Stimulated activated CD4-positive, alpha-beta T cell treated with anti-CD3 and anti-CD28 coated beads, TNF-alpha, amount 100 ng/mL, for 24 hours (primary cell): ENCODE data around the gene RPL10A.
A peak's percentile ranks its signal among the peaks of the same experiment; 100 is the strongest.
"Not testable (repeated sequence)": the region's sequence is repeated elsewhere in the genome, so short reads cannot be mapped to it uniquely, and the experiment has no call there.

Source experiments
- DNase-seq, 3 experiments: peaks; one replicate each; pipeline ENCODE4 v3.0.0-alpha.2; 2020; ENCODE audit warnings: low read depth in 3 of 3

RPL10A gene

DNA sequence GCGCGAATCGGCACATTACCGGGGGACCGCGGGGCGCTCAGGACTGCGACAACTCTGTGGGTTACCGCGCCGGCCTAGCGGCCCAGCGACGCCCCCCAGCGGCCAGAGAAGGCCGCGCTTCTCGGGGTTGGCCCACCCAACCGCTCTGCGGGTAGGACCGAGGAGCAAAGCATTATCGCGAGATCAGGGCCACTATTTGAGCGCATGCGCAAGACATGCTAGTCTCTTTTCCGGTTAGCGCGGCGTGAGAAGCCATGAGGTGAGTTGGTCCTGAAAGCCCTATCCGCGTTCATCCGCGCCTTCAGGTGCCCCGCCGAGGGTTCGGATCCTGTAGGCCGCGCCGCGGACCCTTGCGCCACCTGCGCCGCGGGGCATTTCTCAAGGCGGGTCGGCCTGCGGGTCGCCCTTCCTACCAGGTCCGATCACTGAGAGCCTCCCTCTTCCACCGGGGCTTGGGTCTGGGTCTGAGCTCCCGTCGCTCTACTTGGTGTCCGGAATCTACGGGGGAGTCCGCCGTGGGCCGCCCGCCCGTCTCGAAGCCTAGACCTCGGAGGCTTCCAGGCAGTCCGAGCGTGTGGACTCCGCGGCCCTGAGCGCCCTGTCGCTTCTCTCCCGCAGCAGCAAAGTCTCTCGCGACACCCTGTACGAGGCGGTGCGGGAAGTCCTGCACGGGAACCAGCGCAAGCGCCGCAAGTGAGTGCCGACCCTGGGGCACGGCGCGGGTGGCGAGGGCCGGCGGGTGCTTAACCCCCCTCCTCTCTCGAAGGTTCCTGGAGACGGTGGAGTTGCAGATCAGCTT lies at the start of gene RPL10A:
TSS of gene RPL10A (plus strand) at position 221 of the 799 bp plus-strand sequence. CDS start at position 255, 34 bp downstream.
- peak; percentile 91 to 95 (median 94) for DNase-seq

DNA sequence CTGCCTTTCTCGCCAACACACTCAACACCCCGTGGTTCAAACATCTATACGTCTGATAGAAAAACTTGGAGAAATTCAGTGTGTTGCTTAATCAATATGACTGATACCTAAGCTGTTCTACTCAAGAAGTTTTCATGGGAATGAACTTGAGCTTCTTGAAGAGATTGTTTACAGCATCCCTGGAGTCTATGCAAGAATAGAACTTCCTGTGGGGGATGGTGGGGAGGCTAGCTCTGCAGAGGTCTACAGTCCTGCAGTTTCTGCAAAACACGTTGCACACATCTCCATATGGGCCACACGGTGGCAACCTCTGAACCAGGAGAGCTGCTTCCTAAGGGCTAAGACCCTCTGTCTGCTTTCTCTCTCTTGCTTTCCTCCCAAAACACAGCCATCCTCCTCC lies 48.8 kb upstream of the RPL10A start:
- no peak for DNase-seq

DNA sequence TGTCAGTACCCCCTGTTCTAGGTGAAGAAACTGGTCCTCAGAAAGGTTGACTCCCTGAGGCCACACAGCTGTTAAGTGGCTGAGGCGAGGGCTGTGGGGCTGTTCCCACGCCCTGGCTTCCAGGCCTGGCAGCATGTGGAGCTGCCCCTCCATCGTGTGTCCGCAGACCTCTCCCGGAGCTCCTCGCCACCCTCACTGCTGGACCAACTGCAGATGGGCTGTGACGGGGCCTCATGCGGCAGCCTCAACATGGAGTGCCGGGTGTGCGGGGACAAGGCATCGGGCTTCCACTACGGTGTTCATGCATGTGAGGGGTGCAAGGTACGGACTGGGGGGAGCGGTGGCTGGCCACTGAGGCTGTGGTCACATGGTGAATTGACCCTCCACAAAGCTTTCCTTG lies 48.2 kb upstream of the RPL10A start:
- no peak for DNase-seq

DNA sequence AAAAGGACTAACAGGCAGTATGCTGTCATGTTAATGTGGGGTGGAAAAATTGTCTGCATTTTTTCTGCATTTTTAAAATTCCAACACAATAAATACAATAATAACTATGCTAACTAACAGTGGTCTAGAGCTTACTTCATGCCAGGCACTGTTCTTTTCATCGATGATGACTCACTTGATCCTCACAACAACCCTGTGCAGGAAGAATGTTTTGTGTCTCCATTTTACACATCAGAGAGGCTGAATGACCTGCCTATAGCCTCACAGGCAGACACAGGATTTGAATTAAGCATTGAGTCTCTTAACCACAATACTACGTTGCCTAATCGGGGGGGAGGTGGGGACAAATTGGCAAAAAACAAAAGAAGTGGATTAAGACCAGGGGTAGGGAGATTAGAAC lies 42.9 kb upstream of the RPL10A start:
- DNase-seq, result no peak

DNA sequence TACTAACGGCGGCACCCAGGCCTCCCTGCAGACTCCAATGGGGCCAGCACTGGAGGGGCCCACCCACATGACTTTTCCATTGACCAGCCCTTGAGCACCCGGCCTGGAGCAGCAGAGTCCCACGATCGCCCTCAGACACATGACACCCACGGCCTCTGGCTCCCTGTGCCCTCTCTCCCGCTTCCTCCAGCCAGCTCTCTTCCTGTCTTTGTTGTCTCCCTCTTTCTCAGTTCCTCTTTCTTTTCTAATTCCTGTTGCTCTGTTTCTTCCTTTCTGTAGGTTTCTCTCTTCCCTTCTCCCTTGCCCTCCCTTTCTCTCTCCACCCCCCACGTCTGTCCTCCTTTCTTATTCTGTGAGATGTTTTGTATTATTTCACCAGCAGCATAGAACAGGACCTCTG lies 42.1 kb upstream of the RPL10A start:
- no peak for DNase-seq

DNA sequence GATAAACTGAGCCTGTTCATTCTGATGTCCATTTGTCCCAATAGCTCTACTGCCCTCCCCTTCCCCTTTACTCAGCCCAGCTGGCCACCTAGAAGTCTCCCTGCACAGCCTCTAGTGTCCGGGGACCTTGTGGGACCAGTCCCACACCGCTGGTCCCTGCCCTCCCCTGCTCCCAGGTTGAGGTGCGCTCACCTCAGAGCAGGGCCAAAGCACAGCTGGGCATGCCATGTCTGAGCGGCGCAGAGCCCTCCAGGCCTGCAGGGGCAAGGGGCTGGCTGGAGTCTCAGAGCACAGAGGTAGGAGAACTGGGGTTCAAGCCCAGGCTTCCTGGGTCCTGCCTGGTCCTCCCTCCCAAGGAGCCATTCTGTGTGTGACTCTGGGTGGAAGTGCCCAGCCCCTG lies 40.8 kb upstream of the RPL10A start:
- DNase-seq, result no peak

DNA sequence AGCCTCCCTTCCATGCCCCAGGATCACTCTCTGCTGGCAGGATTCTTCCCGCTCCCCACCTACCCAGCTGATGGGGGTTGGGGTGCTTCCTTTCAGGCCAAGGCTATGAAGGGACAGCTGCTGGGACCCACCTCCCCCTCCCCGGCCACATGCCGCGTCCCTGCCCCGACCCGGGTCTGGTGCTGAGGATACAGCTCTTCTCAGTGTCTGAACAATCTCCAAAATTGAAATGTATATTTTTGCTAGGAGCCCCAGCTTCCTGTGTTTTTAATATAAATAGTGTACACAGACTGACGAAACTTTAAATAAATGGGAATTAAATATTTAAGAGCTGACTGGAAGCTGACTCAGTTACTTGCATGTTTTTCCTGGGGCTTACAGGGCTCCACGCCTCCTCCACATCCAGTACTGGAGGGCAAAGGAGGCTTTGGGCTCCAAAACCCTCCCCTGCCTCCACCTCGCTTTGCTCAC lies 40.3 kb upstream of the RPL10A start:
- no peak for DNase-seq

DNA sequence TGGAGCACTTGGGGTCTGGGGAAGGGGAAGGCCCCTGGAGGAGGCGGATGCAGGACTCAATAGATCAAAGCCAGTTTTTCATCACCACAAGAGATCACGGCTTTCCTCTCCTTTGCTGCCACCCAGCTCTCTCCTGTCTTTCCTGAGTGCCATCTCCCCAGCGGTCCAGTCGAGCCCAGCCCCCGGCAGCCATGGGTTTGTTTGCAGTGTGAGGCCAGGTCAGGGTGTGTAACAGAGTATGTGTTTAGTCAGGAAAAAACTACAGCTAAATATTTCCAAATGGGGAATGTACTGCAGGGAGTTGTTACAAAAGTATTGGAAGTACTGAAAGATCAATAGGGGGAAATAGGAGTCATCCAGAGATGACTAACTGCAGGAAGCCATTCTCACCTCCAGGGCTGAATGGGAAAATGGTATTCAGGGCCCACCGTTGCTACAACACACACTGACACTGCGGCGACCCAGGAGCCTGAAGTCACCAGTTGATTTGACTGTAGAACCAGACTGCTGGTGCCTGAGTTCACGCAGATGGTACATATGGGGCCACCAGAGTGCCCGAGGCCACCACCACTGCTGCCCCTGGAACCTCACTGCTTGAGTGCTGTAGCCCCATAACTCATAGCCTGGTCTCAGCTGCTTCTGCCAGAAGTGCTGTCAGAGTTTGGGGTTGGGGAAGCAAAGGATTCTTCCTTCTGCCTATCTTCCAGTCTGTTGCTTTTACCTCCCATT lies 39.6 kb upstream of the RPL10A start:
- DNase-seq, result no peak

DNA sequence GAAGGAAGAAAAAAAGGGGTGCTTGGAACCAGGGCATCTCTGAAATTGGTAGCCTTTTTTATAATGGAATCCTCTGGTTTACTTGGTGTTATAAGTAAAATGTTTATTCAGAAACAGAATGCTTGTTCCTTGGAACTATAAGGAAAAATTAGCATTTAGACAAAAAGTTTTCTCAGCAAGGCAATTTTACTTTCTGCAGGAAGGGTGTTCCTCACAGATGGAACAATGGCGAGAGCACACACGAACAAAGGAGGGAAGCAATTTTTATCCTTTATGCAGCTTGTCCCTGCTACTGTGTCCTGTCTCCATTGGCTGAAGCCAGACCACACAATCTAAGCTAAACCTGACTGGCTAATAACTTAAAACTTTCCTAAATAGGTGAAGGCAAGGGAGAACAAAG lies 38.7 kb upstream of the RPL10A start:
- no peak for DNase-seq

DNA sequence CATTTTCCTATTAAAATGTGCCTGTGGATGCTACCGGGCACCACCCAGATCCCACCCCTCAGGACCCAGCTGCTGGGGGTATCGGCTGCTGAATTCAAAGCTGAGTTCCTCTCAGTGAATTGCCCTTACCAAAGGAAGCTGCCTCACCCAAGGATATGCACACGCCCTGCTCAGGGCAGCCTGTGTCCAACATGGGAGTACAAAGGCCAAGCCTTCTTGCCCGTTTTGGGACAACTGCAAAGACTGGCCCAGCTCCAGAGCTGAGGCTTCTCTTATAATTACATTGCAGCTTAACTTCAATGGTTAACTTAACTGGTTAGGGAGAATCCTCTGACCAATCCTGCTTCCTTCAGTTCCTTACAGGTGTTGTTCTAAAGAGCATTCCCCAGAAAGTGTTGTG lies 35.9 kb upstream of the RPL10A start:
- DNase-seq, result no peak

DNA sequence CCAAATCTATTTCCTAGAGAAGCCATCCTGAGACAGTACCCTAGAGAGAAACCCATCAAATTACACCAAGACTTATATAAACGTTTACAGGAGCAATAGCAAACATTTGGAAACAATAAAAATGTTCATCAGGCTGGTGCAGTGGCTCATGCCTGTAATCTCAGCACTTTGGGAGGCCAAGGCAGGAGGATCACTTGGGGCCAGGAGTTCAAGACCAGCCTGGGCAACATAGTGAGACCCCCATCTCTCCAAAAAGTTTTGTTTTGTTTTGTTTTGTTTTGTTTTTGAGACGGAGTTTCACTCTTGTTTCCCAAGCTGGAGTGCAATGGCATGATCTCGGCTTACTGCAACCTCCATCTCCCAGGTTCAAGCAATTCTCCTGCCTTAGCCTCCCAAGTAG lies 35.5 kb upstream of the RPL10A start:
- DNase-seq, result not testable (repeated sequence)

DNA sequence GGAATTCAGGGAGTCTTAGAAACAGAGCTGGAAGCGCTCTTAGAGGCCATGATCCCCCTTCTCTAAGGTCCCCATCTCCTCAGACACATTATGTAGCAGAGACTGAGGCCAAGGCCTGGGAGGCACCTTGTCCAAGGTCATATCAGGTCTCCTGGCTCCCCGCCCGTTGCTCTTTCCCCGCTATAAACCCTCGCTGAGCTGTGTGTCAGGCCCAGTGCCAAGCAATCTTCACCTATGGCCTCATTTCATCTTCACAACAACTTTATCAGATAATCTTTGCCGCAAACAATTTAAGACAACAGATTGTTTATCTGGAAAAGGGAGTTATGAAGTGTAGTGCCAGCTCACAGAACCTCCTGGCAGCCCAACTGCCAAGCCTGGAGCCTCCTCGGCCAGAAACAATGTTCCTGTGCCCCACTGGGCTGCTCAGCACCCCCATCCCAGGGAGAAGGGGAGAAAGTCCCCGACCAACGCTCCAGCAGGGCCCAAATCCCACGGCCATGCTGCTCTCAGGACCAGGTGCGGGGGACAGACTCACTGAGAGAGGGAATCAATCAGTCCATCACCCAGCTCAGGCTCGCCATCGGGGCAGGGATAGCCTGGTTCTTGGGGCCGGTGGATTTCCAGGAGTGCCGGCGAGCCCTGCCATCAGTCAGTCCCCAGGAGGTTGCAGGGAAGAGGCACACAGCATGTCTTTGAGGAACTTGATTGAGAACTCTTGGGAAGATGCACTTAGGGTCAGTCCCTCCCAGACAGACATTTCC lies 32.9 kb upstream of the RPL10A start:
- DNase-seq, result no peak

DNA sequence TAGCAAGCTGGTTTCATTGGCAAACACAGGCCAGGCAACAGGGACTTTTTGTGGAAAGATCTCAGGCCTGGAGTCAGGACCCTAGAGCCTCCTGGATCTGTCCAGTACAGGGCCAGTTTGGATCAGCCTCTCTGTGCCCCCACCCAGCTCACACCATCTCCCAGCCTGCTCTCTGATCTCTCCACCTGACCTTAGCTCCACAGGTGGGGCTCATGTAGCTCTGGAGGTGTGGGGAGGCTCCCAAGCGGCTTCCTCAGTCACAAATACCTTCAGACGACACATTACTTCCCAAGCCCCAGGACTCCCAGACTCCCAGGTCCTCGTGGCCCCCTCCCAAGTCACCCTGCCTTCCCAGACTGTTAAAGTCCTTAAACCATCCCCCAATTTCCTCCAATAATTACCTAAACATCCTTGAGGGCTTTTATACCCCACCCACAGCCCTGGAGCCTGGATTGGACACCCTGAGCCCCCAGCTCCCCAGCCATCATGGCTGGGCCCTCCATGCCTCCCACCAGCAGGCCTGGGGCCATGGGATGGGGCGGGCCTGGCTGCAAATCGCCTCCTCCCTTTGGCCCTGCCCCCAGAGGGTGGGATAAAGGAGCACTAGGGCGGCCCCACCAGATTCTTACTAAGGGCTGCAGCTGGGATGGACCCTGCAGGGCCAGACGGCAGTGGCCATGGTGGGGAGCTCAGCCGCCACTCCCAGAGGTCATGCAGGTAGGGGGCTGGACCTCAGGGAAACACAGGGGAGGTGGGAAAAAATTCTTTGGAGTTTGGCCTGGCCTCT lies 31.9 kb upstream of the RPL10A start:
- DNase-seq, result no peak

DNA sequence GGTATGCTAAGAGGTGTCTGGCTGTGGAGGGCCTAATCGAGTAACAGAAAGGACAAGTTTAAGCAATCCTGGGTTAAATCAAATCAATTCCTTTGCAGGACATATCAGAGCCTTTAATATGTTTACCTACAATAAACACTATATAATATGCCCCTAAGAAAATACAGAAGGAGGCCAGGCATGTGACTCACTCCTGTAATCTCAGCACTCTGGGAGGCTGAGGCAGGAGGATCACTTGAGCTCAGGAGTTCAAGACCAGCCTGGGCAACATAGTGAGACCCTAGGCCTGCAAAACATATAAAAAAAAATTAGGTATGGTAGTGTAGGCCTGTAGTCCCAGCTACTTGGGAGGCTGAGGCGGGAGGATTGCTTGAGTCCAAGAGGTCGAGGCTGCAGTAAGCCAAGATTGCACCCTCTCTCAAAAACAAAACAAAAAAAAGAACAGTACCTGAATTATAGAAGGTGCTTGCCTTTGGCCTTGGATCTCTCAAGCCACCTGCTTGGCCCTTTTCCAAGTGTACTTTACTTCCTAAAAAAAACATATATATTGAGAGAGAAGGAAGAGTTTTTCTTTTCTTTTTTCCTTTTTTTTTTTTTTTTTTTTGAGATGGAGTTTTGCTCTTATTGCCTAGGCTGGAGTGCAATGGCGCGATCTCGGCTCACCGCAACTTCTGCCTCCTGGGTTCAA lies 29.7 kb upstream of the RPL10A start:
- not testable (repeated sequence) for DNase-seq

DNA sequence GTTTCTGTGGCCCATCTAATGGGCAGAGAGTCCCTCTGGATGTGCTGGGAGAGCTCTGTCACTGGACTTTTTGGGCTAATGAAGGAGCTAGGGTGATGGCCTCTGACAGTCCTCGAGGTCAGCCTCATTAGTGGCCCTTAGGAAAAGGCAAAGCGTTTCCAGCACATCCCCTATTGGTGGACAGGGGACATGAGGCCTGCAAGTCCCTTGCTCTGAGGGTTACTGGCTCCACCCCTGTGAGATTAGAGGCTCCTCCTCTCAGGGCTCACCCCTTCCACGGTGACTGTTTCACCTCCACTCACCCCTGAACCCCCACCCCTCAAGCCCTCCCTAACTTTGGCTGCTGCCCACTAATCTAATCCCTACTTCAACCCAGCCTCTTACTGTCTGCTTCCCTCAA lies 28.9 kb upstream of the RPL10A start:
- DNase-seq, result no peak

DNA sequence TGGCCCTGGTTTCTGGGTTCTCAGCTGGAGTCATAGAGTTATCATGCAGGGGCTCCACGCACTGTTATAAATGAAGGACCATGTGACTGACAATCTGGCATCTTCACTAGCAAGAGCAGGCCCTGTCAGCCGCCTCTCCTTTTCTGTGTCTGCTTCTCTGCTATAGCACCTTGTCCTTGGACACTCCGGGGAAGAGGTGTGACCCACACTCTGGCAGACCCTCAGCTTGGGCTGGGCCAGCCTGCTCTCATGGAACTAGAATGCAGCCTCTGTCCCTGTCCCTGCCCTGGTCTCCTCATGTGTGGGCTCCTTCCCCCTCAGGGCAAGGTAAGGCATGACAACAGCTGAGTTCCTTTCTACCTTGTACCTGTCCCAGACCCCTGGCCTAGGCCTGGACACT lies 27.0 kb upstream of the RPL10A start:
- DNase-seq, result no peak

DNA sequence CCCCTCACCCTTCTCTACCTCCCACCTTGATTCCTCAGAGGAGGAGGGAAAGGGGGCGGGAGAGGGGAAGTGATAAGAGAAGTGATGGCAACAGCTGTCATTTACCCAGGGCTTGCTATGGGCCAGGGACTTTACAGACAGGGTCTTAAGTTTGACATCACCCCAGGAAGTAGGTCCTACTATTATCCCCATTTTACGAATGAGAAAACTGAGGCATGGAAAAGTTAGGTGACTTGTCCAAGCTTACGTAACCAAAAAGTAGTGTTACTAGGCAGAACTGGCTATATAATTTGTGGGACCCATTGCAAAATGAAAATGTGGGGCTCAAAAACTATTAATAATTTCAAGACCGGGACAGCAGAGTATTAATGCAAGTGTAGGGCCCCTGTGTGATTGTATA lies 26.6 kb upstream of the RPL10A start:
- DNase-seq, result no peak

DNA sequence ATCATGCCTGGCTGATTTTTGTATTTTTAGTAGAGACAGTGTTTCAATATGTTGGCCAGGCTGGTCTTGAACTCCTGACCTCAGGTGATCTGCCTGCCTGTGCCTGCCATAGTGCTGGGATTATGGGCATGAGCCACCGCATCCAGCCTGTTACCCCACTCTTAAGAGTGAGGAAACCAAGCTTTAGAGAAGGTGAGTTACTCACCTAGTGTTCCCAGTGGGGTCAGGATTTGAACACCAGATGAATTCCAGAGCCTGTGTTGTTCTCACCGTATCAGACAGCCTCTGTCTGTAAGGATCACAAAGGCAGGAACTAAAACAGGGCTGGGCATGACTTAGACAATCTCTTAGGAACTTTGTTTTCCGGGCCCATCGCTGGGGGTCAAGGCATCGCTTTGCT lies 25.5 kb upstream of the RPL10A start:
- DNase-seq, result no peak

DNA sequence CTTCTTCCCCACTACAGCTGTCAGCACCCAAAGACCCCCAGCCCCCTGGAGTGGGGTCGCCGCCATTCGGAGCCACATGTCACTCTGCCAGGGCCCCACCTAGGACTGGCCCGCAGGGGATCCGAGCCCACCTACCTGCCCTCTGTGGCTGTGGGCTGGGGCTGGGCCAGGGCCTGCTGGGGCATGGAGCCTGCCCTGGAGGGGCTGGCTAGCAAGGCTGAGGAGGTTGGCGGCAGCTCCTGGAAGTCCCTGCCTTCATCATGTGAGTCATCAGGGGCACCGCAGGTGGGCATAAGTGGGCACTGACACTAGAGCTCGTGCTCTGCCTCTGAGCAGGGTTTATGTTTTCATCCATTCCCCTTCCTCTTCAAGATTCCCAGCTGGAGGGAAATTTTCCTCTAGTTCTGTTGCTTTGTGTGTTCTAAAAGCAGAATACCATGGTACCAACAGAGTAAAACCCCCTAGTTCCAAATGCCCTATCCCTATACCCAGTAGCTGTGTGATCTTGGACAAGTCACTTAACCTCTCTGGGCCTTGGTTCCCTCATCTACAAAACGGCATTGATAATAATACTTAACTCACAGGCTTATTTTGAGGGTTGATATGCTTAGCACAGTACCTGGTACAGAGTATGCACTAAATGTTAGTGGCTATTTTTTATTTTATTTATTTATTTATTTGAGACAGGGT lies 24.7 kb upstream of the RPL10A start:
- no peak for DNase-seq

DNA sequence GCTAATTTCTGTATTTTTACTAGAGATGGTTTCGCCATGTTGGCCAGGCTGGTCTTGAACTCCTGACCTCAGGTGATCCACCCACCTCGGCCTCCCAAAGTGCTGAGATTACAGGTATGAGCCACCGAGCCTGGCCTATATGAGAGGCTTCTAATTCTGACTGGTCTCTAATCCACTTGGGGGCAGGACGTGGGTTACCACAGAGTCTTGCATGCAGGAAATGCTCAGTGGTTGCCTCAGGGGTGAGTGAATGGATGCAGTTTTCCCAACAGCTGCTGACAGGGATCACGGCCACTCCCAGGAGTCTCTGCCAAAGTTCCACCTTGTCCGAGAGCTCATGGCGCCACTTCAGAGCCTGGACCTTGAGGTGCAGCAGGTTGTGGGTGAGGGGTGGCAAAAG lies 22.5 kb upstream of the RPL10A start:
- DNase-seq, result no peak
